Measurements from ENCODE around the gene IFNGR2. TPM values are rescaled to one million over a fixed set of nuclear protein-coding genes. Genes with fewer than 3 reads are reported as not detected.
"Not testable (repeated sequence)": the region's sequence is repeated elsewhere in the genome, so short reads cannot be mapped to it uniquely, and the experiment has no call there.

Gene IFNGR2
- total RNA-seq, 1 donor from 2014 or later: 37.0 TPM

DNA sequence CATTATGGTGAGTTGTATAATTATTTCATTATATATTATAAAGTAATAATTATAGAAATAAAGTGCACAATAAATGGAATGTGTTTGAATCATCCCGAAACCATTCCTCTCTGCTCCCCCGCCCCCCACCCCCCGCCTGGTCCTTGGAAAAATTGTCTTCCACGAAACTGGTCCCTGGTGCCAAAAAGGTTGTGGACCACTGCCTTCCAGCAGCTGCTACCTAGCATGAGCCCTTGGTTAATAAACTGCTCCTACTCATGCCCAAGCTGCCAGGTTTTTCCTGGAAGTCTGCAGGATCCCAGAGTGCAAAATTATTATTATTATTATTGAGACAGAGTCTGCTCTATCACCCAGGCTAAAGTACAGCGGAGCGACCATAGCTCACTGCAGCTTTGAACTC, 6.8 kb upstream of the IFNGR2 start:
- intact Hi-C loops (cut with DNase I): no loop called here

DNA sequence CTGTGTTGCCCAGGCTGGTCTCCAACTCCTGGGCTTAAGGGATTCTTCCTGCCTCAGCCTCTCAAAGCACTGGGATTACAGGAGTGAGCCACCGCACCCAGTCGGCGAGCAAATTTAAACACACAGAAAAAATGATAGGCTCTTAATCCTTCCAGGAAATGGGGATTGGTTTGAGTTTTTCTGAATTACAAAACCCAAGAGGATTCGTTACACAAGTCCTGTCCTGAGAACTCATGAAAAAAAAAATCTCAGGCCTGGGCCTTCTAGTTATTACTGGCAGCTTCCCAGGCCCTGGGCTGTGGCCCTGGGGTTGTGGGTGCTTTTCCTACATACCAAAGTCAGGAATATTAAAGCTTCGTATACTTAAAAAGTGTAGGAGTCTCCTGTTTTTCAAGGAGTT, 6.3 kb upstream of the IFNGR2 start:
- intact Hi-C loops (cut with DNase I): no loop called here
- no peak for DNase-seq (ENCODE audit: low spot score)

More for the DNA sequence above, 6.8 kb upstream of the IFNGR2 start:
- DNase-seq (ENCODE audit: low spot score): no peak

DNA sequence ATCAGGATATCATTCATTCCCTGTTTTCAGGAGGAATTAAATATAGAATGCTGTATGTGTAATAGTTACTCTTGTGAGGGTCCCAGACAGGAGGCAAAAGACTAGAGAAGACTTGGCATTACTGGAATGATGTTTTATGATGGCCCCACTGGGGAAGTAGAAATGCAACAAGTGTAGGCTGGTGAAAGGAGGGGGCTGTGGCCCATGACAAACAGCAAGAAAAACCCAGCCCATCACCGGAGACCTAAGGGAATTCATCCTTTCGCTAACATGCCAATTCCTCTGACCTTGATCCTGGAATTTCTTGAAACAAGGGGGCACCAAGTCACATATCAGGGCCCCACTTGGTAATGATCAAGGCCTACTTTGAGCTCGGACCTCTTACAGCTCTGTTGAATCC, 5.5 kb upstream of the IFNGR2 start:
- intact Hi-C loops (cut with DNase I): no loop called here
- no peak for DNase-seq (ENCODE audit: low spot score)

DNA sequence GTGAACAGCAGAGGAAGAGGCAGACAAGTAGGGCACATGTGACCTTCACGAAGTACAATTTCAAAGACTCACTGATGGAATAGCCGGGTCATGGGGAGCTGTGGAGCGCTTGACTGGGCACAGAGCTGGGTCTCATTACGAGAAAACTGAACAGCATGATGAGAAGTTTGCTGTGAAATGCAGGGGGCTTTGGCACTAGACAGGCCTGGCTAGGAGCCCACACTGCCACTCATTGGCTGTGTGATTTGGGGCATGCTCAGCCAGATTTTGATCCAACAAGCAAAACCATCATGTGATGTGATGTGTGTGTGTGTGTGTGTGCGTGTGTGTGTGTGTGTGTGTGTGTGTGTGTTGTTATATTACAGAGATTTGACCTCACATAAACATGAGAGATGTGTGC, 4.9 kb upstream of the IFNGR2 start:
- DNase-seq (ENCODE audit: low spot score): no peak
- intact Hi-C loops (cut with DNase I): no loop called here

DNA sequence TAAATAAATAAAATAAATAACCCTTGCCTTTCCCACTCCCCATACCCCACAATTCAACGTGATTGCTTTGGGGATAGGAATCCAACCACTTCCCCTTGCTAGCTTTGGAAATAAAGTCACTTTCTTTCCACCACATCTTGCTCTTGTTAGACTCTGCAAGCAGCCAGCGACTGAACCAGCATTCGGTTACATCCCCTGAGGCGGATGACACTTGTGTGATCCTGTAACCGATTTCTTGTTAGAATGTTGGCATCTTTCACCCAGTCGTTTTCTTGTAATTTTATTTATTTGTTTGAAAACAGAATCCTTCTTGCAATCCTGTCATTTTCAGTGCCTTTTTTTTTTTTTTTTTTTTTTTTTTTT, 1.6 kb upstream of the IFNGR2 start:
- no peak for DNase-seq (ENCODE audit: low spot score)
- intact Hi-C loops (cut with DNase I): loop anchor here (5.0 kb wide), 1 partner anchor 41 kb away; no protein-coding TSS in a partner anchor

DNA sequence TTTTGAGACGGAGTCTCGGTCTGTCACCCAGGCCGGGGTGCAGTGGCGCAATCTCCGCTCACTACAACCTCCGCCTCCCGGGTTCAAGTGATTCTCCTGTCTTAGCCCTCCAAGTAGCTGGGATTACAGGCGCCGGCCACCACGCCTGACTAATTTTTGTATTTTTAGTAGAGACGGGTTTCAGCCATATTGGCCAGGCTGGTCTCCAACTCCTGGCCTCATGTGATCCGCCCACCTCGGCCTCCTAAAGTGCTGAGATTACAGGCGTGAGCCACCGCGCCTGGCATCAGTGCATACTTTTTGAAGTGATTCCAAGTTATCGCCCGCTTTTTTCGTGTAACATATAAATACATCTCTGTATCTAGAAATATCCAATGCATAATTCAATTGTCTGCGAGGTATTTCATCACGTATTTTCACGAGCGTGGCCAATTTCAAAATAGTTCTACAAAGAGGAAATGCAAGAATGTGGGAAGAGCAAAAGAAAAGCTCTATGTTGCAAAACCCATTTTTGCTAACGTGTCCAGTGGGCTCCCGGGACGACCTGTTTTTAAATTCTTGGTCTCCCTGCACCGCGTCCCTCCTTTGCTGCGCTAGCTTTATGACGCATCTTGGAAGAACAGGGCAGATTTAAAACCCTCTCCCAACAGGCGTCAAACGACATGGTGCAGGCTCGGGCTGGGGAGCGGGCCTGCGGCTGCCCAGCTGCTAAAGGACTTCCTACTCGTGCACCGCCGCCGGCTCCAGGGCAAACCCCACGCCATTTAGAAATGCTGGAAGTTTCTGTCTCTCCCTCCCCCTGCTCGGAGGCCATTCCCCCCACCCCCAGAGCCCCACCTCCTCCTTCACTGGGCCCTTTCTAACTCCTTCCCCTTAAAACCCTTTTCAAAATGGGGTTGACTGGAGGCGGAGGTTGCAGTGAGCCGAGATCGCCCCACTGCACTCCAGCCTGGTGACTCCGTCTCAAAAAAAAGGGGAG, 923 bp upstream of the IFNGR2 start:
- intact Hi-C loops (cut with DNase I): loop anchor here (2.0 to 5.0 kb wide), 2 partner anchors 21 to 40 kb away; no protein-coding TSS in a partner anchor
- DNase-seq (ENCODE audit: low spot score): peak; percentile 85

DNA sequence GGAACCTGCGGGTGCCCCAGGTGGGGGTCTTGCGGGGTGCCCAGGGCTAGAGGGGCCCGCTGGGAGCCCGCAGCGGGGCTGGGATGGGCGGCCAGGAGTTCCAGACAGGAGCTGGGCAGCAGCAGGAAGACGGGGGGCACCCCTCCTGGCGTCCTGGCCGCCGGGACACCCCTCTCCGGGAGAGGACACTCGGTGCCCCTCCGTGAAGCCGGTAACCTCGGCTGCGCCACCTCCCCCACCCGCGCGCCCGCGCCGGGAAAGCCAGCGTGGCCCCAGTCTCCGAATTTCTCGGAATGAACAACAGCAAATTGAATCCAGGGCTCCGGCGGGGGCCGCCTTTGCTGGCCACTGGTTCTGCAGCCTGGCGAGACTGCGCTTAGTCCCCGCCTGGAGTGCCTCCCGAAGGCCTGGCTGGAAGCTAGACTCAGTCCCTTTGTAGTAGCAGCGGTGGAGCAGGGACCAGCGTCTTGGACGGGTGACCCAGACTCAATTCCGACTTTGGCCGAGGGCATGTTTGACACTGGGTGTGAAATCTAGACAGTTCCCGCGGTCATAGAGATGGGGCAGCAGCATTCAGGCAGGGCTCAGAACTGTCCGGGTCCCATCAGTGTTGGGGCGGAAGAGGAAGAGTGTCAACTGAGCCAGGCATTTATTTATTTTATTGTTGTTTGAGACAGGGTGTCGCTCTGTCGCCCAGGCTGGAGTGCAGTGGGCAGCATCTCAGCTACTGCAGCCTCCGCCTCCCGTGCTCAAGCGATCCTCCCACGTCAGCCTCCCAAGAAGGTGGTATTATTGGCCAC, 773 bp downstream of the IFNGR2 start:
- peak; percentile 81 for DNase-seq (ENCODE audit: low spot score)
- intact Hi-C loops (cut with DNase I): loop anchor here (2.0 to 5.0 kb wide), 2 partner anchors 23 to 38 kb away; no protein-coding TSS in a partner anchor

DNA sequence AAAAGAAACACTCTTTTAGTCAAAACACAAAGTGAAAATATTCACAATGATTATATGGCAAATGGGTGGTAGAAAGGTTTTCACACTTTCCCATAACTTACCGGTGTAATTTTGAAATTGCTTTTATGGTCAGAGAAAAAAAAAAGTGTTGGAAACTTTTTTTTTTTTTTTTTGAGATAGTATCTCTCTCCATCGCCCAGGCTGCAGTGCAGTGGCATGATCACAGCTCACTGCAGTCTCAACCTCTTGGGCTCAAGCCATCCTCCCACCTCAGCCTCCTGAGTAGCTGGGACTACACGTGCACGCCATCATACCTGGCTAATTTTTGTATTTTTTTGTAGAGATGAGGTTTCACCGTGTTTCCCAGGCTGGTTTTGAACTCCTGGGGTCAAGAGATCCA, 3.3 kb downstream of the IFNGR2 start:
- intact Hi-C loops (cut with DNase I): no loop called here
- no peak for DNase-seq (ENCODE audit: low spot score)

DNA sequence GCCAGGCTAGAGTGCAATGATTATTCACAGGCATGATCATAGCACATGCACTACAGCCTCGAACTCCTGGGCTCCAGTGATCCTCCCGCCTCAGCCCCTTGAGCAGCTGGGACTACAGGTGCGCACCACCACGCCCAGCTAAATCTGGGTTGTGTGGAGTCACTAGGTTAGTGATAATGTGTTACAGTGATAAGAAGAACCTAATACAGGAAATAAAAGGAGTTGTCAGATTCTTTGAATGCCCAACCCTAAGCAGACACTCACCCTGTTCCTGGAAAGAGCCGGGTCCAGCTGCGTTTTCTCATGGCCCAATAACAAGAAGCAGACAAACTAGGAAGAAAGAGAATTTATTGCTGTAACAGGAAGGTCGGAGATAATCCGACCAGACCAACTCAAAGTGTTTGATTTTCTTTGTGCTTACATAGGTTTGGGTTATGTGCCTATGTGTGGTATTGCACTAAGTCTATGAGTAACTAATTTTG, 8.8 kb downstream of the IFNGR2 start:
- intact Hi-C loops (cut with DNase I): no loop called here
- no peak for DNase-seq (ENCODE audit: low spot score)

DNA sequence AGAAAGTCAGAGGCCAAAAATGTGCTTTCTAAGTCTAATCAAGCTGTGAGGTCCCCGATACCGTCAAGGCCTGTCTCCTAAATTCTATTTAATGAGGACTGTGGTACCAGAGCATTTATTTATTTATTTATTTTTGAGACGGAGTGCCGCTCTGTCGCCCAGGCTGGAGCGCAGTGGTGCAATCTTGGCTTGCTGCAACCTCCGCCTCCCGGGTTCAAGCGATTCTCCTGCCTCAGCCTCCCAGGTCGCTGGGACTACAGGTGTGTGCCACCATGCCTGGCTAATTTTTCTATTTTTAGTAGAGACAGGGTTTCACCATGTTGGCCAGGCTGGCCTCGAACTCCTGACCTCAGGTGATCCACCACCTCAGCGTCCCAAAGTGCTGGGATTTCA, 9.2 kb downstream of the IFNGR2 start:
- DNase-seq (ENCODE audit: low spot score); intact Hi-C loops (cut with DNase I): not testable (repeated sequence)

DNA sequence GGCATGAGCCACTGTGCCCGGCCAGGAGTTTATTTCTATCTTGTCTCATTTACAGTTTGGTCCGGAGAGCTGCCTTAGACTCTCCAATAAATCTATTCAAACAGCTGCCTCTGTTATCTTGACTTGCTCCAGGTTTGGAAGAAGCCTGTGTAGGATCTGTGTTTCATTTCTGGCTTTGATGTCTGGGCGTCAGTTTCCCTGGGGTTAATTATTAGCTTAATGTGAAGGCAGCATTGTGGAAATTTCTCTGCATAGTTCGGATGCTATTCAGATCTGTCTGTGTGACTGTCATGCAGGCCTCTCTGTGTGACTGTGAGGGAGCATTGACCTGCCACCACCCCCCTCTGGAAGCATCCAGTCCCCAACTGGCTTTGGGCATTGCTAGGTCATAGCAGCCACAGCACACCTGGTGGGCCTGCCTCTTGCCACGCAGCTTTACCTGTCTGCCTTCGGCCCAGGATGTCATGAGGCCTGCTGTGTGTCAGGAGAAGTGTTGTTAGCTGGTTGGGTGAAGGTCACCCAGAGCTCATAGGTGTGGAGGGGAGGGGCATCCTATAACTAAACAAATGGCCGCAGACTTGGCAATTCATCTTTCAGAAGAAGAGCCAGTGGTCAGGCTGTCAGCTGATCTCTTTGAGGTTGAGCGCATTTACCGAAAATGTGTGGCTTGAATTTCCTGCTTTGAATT, 9.8 kb downstream of the IFNGR2 start:
- DNase-seq (ENCODE audit: low spot score): no peak
- intact Hi-C loops (cut with DNase I): no loop called here

DNA sequence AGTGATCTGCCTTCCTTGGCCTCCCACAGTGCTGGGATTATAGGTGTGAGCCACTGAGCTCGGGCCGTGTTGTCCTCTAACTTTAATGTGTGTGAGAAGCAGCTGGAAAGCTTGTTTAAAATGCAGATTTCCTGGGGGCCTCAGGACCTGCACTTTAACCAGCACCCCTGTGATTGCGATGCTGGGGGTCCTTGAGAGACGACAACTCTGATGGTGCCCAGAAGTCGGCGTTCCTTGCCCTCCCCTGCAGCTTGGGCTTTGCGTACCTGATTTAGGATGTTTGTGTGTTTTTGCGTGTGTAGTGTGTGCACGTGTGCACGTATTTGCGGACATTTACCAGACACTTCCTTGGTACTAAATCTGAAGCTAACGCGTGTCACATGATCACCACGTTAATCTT, 10.9 kb downstream of the IFNGR2 start:
- intact Hi-C loops (cut with DNase I): no loop called here
- no peak for DNase-seq (ENCODE audit: low spot score)

DNA sequence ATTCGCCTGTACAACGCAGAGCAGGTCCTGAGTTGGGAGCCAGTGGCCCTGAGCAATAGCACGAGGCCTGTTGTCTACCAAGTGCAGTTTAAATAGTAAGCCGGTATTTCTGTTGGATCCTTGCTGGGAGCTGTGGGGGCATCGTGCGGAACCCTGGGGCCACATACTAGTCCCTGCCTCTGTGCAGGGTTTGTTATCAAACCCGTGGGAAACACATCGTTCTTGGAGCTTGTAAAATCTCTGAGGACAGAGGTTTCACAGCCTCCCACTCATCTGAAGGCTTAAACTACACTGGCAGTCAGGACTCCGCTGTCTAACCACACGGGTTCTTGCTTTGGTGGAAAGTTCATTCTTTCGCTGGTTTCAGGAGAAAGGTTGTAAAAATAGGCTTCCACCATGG, 11.7 kb downstream of the IFNGR2 start:
- DNase-seq (ENCODE audit: low spot score): no peak
- intact Hi-C loops (cut with DNase I): no loop called here

DNA sequence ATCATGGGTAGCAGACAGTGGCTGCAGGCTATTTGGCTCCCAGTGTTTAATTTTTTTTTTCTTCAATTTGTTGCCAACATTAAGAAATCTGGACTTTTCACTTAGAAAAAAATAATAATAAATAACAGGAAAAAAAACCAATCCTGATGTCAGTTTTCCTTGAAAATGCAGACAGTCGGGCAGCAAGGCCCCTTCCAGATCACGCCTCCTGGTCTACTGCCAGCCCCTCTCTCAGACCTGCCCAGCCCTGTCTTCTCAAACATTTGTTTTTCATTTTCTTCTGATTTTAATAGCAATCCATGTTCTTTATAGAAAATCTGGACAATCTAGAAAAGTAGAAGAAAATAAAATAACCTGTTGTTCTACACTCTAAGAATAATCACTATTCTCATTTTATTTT, 15.5 kb downstream of the IFNGR2 start:
- intact Hi-C loops (cut with DNase I): no loop called here
- no peak for DNase-seq (ENCODE audit: low spot score)

DNA sequence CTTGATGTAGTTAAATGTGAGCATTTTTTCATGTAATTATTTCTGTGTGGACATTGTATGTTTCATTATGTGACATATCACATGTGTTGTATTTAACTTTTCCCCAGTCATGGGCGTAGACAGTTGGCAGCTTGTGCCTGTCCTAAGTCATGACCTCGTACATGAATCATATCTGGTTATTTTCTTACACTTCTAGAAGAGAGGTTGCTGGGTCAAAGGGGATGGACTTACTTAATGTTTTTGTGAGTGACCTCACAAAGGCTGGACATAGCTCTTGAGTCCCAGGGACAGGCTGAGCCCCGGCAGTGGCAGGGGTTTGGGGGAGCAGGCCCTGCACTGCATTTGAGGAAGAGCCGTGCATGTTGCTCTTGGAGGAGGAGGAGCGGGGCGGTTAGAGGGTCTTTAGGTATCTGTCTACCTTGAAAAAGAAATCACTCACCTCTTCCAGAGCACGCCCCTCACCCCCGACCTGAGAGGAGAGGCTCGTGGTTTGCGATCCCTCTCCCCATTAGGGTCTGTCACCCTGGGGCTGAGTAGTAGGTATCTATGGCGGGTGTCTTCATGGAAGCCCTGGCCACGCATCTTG, 16.4 kb downstream of the IFNGR2 start:
- intact Hi-C loops (cut with DNase I): loop anchor here (10.0 kb wide), 1 partner anchor 585 kb away; no protein-coding TSS in a partner anchor

DNA sequence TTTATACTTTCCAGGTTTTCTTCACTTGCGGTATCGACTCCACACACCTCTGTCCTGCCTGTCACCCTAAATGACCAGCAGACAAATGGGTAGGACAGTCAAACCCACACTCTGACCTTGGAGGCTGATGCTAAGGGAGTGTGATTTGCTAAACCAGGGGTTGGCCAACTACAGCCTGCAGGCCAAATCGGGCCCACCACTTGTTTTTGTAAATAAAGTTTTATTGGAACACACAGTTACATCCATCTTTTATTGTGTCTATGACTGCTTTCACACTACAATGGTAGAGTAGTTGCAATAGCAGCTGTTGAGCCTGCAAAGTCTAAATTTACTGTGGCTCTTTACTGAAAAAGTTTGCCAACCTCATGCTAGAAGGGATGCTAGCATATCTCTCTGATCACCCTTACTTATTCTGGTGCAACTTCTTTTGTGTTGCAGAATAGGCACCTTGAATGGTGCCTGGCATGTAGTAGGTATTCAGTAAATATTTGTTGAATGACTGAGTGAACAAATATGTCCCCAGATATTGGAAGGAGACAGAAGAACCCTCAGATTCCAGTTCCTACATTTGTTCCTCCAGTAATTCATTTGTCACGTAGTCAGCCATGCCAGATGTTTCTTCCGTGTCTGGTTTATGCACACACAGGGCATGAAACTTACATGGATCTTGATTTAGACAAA, 18.6 kb downstream of the IFNGR2 start:
- no peak for DNase-seq (ENCODE audit: low spot score)
- intact Hi-C loops (cut with DNase I): loop anchor here (10.0 kb wide), 1 partner anchor 587 kb away; no protein-coding TSS in a partner anchor

More for the DNA sequence above, 16.4 kb downstream of the IFNGR2 start:
- no peak for DNase-seq (ENCODE audit: low spot score)

DNA sequence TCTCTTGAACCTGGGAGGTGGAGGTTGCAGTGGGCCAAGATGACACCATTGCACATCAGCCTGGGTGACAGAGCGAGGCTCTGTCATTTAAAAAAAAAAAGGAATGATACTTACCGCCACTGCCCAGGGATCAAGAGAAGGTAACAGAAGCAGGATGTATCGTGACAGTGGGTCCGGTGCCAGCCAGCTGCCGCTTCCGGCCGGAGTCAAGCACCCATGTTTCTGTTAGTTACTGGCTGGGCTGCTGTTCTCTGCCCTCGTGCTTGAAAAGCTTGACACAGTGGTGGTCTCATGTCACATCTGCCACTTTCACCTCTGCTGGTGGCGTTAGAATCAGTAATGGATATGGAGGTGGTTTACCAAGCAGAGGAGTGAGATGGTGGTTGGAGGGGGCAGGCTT, 21.0 kb downstream of the IFNGR2 start:
- no peak for DNase-seq (ENCODE audit: low spot score)
- intact Hi-C loops (cut with DNase I): loop anchor here (10.0 kb wide), 1 partner anchor 589 kb away; no protein-coding TSS in a partner anchor

DNA sequence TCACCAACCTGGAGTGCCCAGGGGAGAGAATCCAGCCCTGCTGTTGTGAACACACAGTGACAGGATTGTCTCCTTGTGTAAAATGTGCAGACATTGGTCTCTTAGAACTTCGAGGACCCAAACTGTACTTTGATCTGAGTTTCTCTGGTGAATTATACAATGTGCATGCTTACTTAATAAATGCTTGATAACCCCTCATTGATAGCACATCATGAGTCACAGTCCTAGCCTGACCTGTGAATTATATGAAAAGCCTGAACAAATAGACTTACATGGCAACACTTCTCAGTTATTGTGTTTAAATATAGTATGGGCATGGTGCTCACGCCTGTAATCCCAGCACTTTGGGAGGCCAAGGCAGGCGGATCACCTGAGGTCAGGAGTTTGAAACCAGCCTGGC, 22.6 kb downstream of the IFNGR2 start:
- intact Hi-C loops (cut with DNase I): loop anchor here (10.0 kb wide), 1 partner anchor 591 kb away; no protein-coding TSS in a partner anchor
- no peak for DNase-seq (ENCODE audit: low spot score)
